Measurements from ENCODE around the gene PRUNE2.

The PRUNE2 gene

DNA sequence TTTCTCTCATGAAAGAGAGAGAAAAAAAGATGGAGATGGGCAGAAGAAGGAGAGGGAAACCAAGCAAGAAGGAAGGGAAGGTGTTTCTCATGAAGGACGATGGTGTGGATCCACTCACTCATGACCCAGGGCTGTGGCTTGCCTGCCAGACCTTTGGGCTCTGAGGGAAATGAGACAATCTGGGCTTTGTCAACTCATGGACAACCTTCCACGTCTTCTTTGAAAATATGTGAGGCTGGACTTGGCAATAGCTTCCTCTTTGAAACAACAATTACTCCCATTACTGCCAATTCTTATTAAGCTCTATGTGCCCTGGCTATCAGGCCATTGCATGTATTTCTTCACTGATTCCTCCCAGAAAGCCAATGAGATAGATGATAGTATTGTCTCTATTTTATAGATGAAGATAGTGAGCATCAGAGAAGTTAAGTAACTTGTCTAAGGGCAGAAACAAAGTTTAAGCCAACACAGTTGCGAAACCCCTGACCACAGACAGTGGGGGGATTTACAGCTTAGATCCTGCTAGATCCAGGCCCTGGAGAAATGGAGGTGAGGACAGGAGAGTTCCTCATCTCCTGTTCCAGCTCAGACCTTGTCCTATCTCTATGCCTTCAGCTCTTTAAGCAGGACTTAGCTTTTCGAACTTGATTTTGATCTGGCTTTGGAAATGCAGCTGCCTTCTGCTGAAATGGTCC lies 314.5 kb downstream of the PRUNE2 start:
- DNase-seq, result no peak

GRCh38 chr9:76588316-76588715 lies 317.6 kb downstream of the PRUNE2 start:
- no peak for DNase-seq

GRCh38 chr9:76586390-76587314 lies 319.3 kb downstream of the PRUNE2 start:
- DNase-seq, result peak; percentile 39

GRCh38 chr9:76585487-76586389 lies 320.2 kb downstream of the PRUNE2 start:
- peak; percentile 38 for DNase-seq

GRCh38 chr9:76583256-76583655 lies 322.7 kb downstream of the PRUNE2 start:
- no peak for DNase-seq

GRCh38 chr9:76581731-76582130 lies 324.2 kb downstream of the PRUNE2 start:
- no peak for DNase-seq

DNA sequence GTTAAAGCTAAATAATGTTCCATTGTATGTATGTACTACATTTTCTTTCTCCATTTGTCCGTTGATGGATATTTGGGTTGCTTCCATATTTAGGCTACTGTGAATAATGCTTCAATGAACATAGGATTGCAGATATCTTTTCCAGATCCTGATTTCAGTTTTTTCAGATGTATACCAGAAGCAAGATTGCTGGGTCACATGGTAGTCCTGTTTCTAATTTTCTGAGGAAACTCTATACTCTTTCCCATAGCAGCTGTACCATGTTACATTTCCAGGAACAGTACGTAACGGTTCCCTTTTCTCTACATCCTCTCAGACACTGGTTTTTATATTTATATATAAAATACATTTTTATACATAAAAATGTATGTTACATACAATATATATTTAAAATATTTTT lies 325.1 kb downstream of the PRUNE2 start:
- no peak for DNase-seq

DNA sequence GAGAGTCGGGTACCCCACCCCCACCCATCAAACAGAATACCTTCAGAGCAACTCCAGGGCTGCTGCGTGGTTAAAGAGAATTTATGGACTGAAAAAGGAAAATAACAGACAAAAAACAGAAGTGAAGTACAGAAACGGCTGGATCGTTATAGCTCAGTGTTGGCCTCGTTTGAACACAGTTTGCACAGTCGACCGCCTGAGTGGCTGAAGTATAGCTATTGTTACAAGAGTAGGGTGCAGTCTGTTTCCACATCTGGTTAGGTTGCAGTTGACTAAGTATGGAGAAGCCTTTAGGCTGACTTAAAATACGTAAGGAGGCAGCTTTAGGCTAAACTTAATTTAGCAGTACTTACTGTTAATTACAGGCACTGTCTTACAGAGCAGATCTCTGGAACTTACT lies 325.7 kb downstream of the PRUNE2 start:
- DNase-seq, result no peak

- no peak for DNase-seq
Observed at GRCh38 chr9:76576344-76576743, 329.6 kb downstream of the PRUNE2 start.

DNA sequence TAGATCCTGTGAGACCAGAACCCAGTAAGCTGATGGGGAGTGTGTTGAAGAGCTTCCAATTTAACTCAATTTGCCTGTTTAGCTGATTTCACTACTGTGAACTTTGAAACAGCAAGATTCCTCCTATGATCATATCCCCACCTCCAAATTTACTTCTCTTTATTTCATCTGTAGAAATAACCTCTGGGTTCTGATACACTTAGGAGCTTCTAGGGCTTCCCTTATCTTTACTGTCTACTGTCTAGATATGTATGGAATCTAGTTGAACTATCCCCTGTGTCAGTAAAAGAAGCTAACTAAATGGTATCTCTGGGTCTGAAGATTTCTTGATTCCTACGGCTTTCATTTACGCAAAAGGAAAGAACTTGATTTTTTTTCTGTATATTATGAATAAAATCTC lies 330.2 kb downstream of the PRUNE2 start:
- DNase-seq, result no peak

GRCh38 chr9:76573905-76574760 lies 331.8 kb downstream of the PRUNE2 start:
- no peak for DNase-seq

- no peak for DNase-seq
Observed at GRCh38 chr9:76573408-76573807, 332.5 kb downstream of the PRUNE2 start.

DNA sequence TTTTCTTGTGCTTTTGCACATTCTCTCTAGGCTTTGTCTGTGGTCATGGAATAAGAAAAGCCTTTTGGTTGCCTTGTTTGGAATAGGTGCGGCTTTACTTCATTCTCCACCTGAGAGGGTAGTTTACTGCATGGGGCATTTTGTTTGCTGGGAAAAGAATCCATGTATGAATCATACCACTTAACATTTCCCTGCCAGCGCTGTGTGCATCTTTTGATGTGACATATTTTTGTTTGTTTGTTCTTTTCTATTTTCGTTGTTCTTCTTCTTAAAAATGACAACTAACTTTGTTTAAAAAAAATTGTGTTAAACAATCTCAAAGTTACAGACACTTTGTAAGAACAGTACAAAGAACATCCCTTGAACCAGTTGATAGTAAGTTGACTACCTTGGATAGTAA lies 333.8 kb downstream of the PRUNE2 start:
- peak; percentile 29 for DNase-seq

DNA sequence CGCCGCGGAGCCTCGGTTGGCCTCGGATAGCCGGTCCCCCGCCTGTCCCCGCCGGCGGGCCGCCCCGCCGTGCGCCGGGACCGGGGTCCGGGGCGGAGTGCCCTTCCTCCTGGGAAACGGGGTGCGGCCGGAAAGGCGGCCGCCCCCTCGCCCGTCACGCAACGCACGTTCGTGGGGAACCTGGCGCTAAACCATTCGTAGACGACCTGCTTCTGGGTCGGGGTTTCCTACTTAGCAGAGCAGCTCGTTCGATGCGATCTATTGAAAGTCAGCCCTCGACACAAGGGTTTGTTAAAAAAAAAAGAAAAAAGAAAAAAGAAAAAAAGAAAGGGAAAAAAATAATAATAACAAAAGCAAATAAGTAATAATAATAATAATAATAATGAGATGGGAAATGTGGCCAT lies 334.2 kb downstream of the PRUNE2 start:
- no peak for DNase-seq

GRCh38 chr9:76571288-76571687 lies 334.6 kb downstream of the PRUNE2 start:
- peak; percentile 38 for DNase-seq

DNA sequence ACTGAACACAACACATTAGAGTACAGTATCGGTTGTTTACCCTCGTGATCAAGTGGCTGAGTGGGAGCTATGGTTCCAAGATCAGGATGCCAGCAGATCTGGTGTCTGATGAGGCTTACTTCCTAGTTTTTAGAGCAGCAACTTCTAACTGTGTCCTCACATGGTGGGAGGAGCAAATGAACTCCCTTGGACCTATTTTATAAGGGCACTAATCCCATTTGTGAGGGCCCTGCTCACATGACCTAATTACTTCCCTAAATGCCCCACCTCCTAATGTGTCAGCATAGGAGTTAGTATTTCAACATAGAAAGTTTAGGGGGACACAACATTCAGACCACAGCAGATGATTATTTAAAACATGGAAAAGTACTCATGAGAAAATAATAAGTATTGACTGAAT lies 335.1 kb downstream of the PRUNE2 start:
- no peak for DNase-seq

DNA sequence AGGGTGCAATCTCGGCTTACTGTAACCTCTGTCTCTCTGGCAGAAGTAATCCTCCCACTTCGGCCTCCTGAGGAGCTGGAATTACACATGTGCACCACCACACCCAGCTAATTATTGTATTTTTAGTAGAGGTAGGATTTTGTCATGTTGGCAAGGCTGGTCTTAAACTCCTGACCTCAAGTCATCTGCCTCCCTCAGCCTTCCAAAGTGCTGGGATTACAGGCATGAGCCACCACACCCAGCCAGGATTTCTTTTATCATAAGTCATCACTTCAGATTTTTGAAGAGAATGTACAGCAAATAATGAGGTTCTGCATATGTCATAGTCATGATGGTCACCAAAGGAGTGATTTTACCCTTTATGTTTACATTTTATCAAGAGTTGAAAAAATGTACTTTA lies 338.8 kb downstream of the PRUNE2 start:
- DNase-seq, result no peak

GRCh38 chr9:76564297-76564696 lies 341.6 kb downstream of the PRUNE2 start:
- no peak for DNase-seq

DNA sequence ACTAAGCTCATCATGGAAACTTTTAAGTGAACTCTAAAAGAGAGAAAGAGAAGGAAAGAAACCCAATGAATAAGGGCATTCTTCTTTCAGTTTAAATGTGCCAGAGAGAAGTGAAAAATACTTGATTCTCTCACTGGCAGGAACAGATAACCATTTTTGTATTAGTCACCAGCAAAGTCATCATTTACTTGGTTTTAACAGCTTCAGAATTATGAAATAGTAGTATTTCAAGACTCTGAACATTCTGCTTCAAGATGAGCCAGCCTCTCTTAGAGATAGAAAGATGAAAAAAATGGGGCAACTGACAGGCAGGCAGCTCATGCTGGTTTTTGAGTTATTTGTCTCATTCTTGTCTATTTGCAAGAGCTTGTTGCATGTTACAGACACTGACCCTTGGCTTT lies 343.4 kb downstream of the PRUNE2 start:
- no peak for DNase-seq

DNA sequence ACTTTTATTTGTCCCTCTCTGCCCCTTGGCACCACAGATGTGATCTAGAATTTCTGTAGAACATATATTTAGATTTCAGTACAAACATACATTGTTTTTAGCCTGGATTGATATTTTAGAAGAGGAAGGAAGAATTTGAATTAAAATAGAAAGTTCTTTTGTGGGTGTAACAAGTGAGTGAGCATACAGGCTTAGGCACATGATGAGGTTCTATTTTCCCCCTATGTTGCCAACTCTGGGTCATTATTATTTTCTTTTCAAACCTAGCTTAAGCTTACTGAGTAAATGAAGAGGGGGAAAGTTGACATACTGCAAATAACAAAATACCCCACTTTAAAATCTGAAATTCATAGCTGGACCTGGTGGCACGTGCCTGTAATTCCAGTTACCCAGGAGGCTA lies 344.0 kb downstream of the PRUNE2 start:
- DNase-seq, result no peak
